Muscle layer of colon (tissue), 2 donors: ENCODE measurements around the gene AP1G1.
"Not testable (repeated sequence)": the region's sequence is repeated elsewhere in the genome, so short reads cannot be mapped to it uniquely, and the experiment has no call there.

Experiments
- H3K27ac ChIP-seq: one replicate; pipeline ENCODE4 v1.7.0; 2013; ENCODE audit warnings: low read depth, mild to moderate bottlenecking, low read length, moderate library complexity
- H3K27me3 ChIP-seq, 2 donors: one replicate each; pipeline ENCODE4 v1.7.0; 2013; ENCODE audit warnings: low read length in 2 of 2, mild to moderate bottlenecking in 2 of 2; ENCODE audit not compliant: insufficient read depth in 2 of 2, control insufficient read depth in 1 of 2
- H3K36me3 ChIP-seq: one replicate; pipeline ENCODE4 v1.7.0; 2013; ENCODE audit warnings: mild to moderate bottlenecking, low read length; ENCODE audit not compliant: insufficient read depth
- H3K4me1 ChIP-seq: one replicate; pipeline ENCODE4 v1.7.0; 2013; ENCODE audit warnings: mild to moderate bottlenecking, low read length; ENCODE audit not compliant: insufficient read depth
- H3K4me3 ChIP-seq, 2 donors: one replicate each; pipeline ENCODE4 v1.7.0; 2013; ENCODE audit warnings: low read length in 2 of 2, low read depth in 1 of 2, mild to moderate bottlenecking in 1 of 2, moderate library complexity in 1 of 2
- H3K9ac ChIP-seq: one replicate; pipeline ENCODE4 v1.7.0; 2013; ENCODE audit warnings: low read length
- H3K9me3 ChIP-seq: one replicate; pipeline ENCODE4 v1.7.0; 2013; ENCODE audit warnings: mild to moderate bottlenecking, low read length
- donor health status: abdominal sarcoma.
- donor health status: Adenocarcinoma of cecum.

AP1G1 gene

DNA sequence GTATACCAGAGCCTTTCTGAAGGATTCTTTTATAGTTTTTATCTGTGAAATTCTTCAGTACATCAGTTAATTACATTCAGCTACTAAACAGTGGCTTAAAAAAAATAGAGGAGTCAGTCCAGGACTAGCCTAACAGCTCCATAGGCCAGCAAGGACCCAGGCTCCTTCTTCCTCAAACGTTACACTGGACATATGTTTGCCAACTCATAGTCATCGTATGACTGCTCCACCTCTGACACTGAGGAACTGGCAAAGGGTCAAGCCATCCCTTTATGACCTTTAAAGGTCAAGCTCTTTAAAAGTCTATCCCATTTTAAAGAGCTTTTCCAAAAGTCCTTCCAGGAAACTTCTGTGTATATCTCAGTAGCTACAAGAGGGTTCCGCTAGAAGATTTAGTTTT, 120.8 kb downstream of the AP1G1 start:
- peaks cover 6% of the 10 kb centered on the region for H3K36me3 ChIP-seq
- H3K27ac ChIP-seq, result no peak overlapping the region
- H3K27me3 ChIP-seq, result no peaks in the 10 kb centered on the region
- H3K9ac ChIP-seq, result no peak overlapping the region
- no peaks in the 10 kb centered on the region for H3K9me3 ChIP-seq
- no peaks in the 10 kb centered on the region for H3K4me1 ChIP-seq
- no peak overlapping the region for H3K4me3 ChIP-seq

DNA sequence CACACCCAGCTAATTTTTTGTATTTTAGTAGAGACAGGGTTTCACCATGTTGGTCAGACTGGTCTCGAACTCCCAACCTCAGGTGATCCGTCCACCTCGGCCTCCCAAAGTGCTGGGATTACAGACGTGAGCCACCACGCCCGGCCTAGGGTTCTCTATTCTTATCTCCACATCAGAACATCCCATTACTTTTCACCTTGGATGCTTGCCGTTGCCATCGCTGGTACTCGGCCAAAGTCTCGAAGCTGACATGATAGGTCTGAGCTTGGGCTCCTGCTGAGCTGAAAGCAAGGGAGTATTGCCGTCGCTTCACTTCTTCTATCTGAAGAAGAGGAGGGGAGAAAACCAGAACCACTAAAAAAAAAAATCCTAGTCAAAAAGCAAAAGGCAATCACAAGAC, 124.4 kb downstream of the AP1G1 start:
- H3K4me3 ChIP-seq, H3K27ac ChIP-seq, H3K9ac ChIP-seq, H3K27me3 ChIP-seq, H3K4me1 ChIP-seq, H3K9me3 ChIP-seq: not testable (repeated sequence)
- H3K36me3 ChIP-seq, result peaks cover 10% of the 10 kb centered on the region

GRCh38 chr16:71681360-71681759, 127.3 kb downstream of the AP1G1 start:
- Histone ChIP-seq H3K27me3 (no peaks in the 10 kb centered on the region), H3K9me3 (no peaks in the 10 kb centered on the region), H3K9ac (no peak overlapping the region), H3K4me1 (no peaks in the 10 kb centered on the region), H3K36me3 (peaks cover 13% of the 10 kb centered on the region), H3K27ac (no peak overlapping the region), H3K4me3 (no peak overlapping the region)
